ENCODE results near the gene CD38.

Gene CD38

DNA sequence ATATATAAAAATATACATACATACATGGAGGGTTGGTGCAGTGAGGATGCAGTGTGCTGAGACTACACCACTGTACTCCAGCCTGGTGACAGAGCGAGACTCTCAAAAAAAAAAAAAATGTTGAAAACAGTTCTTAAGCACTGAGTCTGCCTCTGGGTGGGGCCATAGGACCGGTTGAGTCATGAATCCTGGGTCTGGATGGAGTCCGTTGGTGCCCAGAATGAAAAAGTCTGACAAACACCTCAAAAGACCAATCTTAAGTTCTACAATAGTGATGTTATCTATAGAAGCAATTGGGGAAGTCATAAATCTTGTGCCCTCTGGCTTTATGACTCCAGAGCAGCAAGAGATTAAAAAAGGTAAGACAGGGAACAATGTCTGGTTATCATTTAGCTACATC is 90.0 kb downstream of the CD38 start:
- DNase-seq (ENCODE audit: low read depth): no peak

DNA sequence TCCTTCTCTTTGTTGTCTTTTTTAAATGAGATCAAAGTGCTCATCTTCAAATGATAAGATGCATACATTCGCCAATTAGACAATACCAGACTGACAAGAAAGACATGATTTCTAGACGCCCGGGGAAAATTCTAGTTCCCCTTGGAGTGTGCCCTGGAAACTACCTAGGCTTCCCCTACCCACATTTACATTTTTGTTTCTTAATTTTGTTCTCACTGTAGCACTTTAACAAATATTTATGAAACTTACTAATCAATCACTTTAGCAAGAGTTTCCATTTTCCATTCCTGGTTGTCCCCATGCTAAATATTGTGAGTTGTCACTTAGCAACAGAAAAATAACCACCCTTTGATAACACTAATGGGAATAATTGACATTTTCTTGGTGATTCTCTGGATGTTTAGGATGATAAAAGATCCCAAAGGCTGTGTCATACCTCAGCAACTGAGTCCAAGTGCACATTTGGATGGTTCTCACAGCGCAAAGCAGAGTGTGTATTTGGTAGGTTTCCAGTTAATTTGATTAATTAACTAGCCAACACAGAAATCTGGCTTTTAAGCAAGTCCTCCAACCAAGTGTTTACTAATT is 90.8 kb downstream of the CD38 start:
- no peak for DNase-seq (ENCODE audit: low read depth)

DNA sequence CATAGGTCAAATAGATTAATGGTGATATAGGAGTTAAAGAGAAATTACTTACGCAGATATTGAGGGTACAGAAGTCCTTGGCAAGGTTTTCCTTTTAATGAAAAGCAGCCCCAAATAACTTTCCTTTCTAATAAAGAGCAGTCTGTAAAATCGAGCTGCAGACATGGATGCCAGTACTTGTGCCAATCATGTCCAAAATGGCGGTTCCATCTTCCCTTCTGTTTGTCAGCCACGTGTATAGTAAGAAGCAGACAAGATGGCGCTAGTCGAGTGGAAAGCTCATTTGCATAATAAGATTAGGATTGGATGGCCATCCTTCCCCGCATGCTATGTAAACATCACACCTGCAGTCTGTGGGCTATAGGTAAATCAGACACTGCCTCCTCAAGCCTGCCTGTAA is 92.0 kb downstream of the CD38 start:
- DNase-seq (ENCODE audit: low read depth): no peak

DNA sequence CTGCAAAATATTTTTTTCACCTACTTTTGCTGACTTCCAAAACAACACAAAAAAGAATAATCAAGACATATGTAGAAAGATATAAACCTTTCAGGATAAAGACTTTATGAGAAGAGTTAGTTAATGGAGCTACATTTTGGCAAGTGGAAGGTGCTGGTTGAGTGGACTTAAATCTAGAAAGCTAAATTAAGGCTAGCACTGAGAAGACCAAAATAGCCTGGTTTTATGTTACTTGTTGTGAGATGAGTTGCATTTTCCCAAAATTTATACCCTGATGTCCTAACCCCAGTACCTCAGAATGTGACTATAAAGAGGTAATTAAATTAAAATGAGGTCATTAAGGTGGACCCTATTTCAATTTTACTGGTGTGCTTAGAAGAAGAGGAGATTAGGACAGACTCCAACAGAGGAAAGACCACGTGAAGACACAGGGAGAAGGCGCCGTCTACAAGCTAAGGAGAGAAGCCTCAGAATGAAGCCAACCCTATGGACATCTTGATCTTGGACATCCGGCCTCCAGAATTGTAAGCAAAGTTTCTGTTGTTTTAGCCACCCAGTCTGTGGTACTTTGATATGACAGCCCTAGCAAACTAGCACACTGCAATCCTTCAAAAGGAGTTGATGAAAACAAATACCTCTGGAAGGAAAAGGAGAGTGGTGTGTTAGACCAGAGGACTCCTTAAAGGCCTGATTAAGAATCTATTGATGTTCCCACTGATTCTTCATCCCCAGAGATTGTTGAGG is 93.0 kb downstream of the CD38 start:
- DNase-seq (ENCODE audit: low read depth): no peak

DNA sequence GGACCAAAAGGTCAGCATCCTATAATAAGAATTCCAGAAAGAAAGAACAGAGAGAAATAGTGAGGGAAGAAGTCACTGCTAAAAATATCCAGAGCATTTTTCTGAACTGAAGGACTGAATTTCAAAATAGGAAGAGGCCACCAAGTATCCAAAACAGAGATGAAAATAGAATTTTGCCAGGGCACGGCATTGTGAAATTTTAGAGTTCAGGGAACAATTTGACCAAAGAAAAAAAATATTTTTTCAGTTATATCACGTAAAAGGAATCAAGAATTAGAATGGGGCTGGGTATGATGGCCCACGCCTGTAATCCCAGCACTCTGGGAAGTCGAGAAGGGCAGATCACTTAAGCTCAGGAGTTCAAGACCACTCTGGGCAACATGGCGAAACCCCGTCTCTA is 95.0 kb downstream of the CD38 start:
- no peak for DNase-seq (ENCODE audit: low read depth)

DNA sequence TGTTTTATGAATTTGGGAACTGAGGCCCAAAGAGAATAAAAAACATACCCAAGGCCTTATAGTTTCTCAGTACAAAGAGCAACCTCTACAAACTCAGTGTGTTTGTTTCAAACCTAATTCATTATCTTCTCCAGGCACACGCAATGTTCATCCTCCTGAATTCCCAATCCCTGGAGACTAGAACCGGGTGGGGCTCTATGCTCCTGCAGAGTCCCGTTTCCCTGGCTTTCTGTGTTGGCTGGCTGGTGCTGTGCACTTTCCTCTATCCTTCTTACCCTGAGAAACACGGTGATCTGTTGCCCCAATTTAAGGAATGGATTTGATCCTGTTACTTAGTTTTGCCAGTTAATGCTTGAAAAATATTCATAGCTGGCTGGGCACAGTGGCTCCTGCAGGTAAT is 96.5 kb downstream of the CD38 start:
- DNase-seq (ENCODE audit: low read depth): no peak

DNA sequence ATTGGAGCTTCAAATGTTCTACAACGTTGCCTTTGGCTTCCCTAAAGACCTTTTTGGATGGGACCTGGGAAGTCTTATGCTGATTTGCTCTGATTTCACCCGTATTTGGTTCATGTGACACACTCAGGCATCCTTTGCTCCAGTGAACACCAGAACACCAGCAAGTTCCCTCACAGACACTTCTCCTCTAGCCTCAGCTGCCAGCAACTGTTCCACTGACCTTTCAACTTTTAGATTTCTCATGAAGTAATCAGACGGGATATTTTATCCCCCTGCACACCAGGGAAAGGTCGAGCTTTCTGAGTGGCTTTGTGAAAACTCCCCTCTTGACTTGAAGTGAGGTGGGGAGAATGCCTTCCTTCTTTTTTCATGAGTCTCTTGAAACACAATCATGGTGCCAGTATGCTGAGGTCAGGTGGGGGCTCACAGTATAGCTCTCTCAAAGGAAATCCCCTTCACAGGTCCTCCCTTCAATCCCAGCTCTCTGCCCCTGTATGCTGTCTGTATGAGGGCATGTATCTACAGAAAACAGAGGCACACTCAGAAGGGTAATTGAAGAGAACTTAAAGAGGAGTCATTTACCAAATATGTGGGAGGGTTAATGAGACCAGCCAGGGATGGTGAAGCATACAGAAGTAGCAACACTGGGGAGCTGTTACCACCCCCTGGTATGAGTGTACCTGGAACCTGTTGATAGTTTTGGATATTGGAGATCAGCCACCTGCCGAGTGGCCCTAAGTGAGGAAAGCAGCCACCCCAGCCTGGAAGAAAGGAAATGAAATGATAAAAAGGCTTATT is 97.7 kb downstream of the CD38 start:
- no peak for DNase-seq (ENCODE audit: low read depth)

DNA sequence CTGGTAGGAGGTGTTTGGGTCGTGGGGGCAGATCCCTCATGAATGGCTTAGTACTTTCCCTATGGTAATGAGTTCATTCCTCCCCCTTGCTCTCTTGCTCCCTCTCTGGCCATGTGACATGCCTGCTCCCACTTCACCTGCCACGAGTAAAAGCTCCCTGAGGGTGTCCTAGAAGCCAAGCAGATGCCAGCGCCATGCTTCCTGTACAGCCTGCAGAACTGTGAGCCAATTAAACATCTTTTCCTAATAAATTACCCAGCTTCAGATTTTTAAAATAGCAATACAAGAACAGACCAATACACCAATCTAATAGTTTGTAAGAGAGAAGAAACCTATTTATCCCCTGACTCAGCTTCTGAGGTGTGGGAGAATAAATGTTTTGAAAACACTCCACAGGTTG is 99.9 kb downstream of the CD38 start:
- no peak for DNase-seq (ENCODE audit: low read depth)

DNA sequence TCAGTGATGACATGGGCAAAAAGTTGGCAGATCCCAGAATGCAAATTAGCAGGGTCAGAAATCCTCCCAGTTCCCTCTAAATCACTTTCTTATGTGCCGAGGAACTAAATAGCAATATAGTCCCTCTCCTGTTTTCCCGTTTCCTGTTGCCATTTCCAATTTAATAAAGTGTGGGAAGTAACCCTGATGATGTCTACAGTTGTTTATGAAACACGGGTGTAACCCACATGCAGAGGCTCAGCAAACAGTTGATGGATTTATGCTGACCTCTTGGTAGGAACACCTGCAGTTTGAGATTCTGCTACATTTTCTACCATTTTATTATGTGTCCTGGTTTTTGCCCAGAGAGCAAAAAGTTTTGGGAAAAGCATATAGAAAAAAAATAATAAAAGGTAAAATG is 103.7 kb downstream of the CD38 start:
- no peak for DNase-seq (ENCODE audit: low read depth)

DNA sequence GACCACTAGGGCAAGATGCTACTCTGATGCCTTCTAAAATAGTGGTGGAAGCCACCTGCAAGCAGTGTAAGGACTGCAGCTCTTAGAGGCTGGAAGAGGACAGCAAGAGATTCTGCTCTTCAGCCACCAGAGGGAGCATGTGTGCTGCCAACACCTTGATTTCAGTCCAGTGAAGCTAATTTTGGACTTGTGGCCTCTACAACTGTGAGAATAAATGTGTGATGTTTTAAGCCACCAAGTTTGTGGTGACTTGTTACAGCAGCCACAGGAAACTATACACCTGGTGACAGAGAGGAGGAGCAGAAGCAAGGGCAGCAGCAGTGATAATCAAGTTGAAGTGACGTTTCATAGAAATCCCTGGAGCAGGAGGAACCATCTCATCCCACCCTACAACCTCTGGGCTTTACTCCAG is 104.6 kb downstream of the CD38 start:
- no peak for DNase-seq (ENCODE audit: low read depth)

DNA sequence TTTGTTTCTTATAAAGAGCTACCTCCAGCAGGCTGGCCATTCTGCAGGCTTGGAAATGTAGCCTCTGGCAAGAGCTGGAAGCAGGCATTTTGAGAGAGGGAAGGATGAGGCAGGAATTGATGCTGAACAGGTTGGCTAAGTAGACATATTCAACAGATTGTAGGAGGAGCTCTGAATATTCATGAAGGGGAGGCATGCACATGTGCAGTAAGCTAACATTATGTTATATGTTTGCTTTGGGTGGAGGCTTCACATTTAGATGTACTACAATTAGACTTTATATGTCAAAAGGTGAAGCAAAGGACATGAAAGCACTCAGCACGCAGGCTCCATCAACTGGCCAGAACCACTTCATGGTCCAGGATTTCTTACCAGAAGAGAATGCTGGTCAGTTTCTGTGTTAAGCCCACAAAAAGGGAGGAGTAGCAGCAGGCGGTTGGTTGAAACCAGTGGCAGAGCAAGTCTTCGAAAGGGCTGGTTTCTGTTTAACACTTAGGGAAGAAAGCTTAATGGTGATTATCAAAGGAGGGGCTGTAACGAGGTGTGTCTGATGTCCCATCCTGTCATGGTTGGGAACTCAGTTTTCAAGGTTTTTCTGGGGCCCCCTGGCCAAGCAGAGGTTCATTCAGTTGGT is 105.6 kb downstream of the CD38 start:
- DNase-seq (ENCODE audit: low read depth): no peak

DNA sequence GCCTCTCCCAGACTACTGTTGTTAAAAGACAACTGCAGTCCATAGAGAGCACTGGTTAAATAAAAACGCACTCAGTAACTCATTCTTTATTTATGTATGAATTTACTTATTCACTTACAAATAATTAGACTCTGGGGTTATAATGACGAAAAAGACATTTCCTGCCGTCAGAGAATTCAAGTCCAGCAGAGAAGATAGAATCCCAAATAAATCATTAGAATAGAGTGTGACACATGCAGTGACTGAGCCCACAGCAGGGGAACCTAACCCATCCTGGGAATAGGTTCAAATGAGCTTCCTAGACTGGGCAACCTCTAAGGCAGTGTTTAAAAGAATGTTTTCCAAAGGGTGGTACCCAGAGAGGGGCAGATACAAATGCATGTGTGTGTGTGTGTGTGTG is 106.5 kb downstream of the CD38 start:
- no peak for DNase-seq (ENCODE audit: low read depth)

DNA sequence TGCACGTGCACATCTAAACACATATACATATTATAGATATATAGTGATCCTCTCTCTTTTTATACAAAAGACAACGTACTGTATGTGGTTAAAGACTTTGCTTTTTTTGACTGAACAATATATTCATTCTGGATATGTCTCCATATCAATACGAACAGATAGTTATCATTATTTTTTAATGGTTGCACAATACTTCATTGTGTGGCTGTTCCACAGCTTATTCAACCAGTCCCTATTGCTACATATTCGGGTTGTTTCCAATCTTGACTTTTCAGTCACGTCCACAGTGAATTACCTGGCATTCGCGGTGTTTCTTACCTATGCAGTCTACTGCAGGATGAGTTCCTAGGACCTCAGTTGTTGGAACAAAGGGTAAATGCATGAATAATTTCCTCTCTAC is 107.3 kb downstream of the CD38 start:
- DNase-seq (ENCODE audit: low read depth): no peak

DNA sequence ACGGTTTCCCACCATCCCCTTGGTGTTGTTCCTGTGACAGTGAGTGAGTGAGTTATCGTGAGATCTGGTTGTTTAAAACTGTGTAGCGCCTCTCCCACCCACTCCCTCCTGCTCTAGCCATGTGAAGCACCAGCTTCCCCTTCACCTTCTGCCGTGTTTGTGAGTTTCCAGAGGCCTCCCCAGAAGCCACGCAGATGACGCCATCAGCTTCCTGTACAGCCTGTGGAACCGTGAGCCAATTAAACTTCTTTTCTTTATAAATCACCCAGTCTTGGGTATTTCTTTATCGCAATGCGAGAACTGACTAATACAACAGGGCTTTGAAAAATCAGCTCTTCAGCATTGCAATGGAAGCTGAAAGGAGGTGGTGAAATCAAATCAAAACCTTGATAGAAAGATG is 110.4 kb downstream of the CD38 start:
- DNase-seq (ENCODE audit: low read depth): no peak

DNA sequence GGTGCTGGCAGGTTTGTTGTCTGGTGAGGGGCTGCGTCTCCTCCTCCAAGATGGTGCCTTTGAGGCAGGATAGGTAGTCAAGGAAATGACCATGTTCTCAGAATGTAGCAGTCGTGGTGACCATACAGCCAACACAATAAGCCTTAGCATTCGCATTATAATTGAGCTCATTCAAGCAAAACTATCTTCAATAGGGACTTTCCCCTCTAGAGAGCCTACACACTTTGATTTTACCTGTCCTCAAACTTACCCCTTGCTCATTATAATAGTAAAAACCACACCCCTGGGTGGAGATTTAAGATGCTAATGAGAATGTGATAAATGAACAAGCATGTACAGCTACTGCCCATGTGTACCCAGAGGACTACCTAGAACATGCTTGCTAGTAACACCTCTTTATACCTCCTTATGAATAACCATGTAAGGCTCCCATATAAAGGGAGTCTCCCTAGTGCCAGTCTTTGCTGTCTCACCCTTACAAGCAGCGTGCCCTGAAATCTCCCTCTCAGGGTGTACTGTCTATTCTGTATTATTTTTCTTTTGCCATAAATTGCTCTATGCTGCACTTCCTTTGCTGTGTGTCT is 112.2 kb downstream of the CD38 start:
- no peak for DNase-seq (ENCODE audit: low read depth)

DNA sequence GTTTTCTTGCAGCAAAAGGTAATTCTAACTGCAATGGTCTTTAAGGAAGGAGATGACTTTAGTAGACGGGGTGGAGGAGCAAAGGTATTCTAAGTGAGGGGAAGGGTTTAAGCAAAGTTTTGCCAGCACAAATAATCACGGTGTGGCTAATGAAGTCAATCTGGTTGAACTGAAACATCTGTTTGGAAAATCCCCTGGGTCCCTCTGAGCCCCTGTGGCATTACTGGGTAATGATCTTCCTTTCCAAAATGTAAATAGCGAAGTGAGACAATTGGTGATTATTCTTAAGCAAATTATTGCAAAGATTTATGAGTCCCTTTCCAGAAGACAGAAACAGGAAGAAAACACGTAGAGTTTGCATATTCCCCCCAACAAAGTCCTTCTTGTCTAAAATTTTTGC is 113.2 kb downstream of the CD38 start:
- no peak for DNase-seq (ENCODE audit: low read depth)

DNA sequence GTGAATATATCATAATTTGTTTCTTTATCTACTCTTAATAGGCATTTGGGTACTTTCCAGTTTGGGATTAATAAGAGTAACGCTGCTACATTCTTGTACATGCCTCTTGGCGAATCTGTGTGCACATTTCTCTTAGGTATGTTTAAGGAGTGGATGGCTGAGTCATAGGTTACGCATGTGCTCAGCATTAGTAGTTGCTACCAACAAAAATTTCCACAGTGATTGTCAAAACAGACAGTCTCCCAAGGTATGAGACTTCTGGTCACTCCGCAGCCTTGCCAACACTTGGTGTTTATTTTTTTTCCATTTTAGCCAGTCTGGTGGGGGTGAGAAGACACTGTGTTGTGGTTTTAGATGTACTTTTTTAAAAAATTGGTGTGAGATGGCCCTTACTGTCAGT is 115.8 kb downstream of the CD38 start:
- DNase-seq (ENCODE audit: low read depth): peak; percentile 93

DNA sequence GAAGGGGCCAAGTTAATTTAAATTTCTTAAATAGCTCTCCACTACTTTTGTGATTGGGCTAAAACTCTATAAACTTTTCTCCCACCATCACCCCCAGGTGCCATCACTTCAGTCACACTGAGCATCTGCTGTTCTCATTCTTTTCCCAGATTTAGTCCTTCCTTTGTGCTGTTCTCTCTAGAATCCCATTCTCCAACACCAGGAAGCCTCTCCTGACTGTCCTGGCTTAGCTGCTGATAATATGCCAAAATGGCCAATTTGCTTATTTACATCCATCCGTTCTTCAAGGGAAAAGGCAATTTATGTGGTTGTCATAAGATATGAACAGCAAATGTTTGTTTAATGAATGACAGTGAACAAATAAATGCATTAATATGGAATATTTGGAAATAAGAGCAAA is 116.3 kb downstream of the CD38 start:
- DNase-seq (ENCODE audit: low read depth): no peak

DNA sequence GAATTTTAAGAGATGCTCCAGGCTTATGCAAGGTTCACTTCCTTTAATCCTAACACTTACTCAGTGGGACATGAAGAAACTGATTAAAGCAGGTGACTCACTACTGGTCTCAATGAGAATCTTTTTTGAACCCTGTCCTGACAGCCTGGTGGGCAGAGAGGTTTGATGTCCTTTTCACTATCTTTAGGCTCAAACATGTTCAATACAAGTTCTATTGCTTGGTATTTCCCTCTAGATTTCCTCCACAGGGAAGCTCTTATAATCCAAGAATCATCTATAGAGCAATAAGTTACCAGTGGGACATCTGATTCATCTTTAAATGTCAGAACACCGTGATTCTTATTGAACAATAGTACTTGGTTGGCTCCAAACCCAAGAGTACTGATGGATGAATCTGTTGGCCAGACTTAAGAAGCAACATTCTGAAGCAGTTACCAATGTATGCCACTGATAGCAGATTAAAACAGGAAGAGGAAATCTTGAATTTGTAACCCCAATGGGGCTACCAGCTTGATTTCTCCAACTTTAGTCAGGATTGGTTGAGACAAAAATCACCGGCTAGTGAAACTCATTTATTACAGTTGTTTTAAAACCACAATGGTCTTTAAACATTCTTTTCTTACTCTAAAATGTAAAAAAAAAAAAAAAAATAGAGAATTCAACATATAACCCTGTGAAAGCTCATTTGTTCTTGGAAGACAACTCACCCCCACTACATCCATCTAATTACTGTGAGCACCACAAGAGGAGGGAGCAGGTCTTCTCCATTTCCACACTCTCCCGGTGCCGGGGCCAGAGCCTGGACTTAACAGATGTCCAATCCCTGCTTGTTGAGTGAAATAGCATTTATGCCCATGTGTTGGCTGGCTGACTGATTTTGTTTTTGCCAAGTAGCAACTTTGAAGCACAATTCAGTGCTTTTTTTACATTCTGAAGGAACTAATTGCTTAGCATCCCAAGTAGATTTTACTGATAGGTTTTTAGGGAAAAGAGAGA is 117.1 kb downstream of the CD38 start:
- DNase-seq (ENCODE audit: low read depth): no peak

DNA sequence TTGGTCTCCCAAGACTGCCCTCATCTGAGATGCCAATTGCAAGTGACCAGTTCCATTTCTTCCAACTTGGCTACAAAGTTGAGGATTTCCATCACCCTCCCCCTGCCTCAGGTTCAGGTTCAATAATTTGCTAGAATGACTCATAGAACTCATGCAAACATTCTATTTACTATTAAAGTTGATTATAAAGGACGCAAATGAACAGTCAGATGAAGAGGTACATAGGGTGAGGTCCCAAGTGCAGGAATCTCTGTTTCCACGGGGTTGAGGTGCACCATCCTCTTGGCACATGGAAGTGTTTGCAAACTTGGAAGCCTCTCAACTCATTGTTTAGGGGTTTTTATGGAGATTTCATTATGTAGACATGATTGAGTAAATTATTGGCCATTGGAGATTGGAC is 119.4 kb downstream of the CD38 start:
- DNase-seq (ENCODE audit: low read depth): no peak

DNA sequence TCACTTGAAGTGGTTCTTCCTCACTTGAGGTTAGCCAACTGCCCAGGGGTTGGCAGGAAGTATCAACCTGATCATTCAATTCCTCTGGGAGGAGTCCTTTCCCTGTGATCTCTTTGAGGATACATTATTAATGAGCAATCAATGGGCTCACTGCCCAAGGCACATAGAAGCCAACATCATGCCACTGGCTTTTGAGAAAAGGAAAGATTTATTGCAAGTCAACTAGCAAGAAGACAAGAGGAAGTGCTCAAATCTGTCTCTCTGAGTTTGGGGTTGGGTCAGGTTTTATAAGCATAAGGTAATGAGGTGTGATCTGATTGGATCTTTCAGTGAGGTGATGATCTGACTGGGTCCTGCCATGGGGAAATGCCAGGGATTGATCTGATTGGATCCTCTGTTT is 120.8 kb downstream of the CD38 start:
- no peak for DNase-seq (ENCODE audit: low read depth)

Data from GM04503 (cell line).